ENCODE measurements around the gene FAM118A. TPM values are rescaled to one million over a fixed set of nuclear protein-coding genes. Genes with fewer than 3 reads are reported as not detected.
A peak's percentile ranks its signal among the peaks of the same experiment; 100 is the strongest.

Gene FAM118A
- total RNA-seq, 3 donors from 2014 or later, result 33.8 to 104 (median 55.4) TPM

DNA sequence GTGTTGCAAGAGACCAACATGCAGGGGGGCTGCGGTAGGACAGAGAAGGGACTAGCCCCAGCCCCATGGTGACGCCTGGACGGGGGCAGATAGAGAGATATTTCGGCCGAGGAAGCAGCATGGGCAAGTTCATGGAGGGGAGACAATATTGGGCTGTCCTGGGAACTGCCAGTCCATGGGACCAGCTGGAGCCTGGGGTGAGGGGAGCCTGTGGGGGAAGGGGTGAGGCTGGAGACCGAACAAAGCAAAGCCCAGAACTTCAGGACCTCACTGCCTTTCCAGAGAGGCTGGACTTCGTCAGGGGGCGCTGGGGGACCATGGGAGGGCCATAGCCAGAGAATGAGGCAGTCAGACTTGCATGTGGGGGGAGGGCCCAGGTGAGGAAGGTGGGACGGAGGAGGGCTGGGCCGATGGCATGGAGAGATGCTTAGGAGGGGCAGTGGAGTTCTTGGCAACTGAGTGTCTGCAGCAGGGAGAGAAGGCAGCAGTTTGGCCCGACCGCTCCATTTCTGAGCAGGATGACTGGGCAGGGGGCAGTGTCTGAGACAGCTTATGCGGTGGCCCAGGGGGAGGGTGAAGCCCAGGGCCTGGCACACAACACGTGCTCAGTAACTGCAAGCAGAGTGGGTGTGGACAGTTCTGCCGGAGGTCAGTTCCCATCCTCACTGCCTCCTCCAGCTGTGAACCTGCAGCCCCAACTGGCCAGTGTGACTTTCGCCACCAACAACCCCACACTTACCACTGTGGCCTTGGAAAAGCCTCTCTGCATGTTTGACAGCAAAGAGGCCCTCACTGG lies 24.3 kb upstream of the FAM118A start:
- H3K27me3 ChIP-seq, result no peaks in the 10 kb centered on the region
- TF ChIP-seq POLR2A (IDR thresholded peaks at IDR 0.05) (no peak), POLR2AphosphoS5 (IDR thresholded peaks at IDR 0.05) (no peak)
- TF ChIP-seq, protein P1, sequence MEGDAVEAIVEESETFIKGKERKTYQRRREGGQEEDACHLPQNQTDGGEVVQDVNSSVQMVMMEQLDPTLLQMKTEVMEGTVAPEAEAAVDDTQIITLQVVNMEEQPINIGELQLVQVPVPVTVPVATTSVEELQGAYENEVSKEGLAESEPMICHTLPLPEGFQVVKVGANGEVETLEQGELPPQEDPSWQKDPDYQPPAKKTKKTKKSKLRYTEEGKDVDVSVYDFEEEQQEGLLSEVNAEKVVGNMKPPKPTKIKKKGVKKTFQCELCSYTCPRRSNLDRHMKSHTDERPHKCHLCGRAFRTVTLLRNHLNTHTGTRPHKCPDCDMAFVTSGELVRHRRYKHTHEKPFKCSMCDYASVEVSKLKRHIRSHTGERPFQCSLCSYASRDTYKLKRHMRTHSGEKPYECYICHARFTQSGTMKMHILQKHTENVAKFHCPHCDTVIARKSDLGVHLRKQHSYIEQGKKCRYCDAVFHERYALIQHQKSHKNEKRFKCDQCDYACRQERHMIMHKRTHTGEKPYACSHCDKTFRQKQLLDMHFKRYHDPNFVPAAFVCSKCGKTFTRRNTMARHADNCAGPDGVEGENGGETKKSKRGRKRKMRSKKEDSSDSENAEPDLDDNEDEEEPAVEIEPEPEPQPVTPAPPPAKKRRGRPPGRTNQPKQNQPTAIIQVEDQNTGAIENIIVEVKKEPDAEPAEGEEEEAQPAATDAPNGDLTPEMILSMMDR (IDR thresholded peaks at IDR 0.05), result no peak
- intact Hi-C loops (cut with DNase I; ENCODE audit: low total_unique reads), result no loop called here
- no peak for DNase-seq (ENCODE audit: low spot score in 2 of 2)
- no peak overlapping the region for H3K27ac ChIP-seq
- peak overlapping the region; percentile 26 to 61 (median 27) for H3K4me3 ChIP-seq
- no peaks in the 10 kb centered on the region for H3K36me3 ChIP-seq
- no peaks in the 10 kb centered on the region for H3K9me3 ChIP-seq
- no peaks in the 10 kb centered on the region for H3K4me1 ChIP-seq

GRCh38 chr22:45286854-45287551 lies 22.7 kb upstream of the FAM118A start:
- TF ChIP-seq, protein P1 (IDR thresholded peaks at IDR 0.05), result no peak
- TF ChIP-seq POLR2AphosphoS5 (IDR thresholded peaks at IDR 0.05), result no peak
- no peak for TF ChIP-seq POLR2A (IDR thresholded peaks at IDR 0.05)
- DNase-seq (ENCODE audit: low spot score in 2 of 2), result no peak
- intact Hi-C loops (cut with DNase I; ENCODE audit: low total_unique reads), result no loop called here
- no peak overlapping the region for H3K27ac ChIP-seq
- H3K4me3 ChIP-seq, result no peak overlapping the region
- no peaks in the 10 kb centered on the region for H3K36me3 ChIP-seq
- H3K9me3 ChIP-seq, result no peaks in the 10 kb centered on the region
- H3K27me3 ChIP-seq, result no peaks in the 10 kb centered on the region
- H3K4me1 ChIP-seq, result no peaks in the 10 kb centered on the region

- H3K4me1 ChIP-seq, result no peaks in the 10 kb centered on the region
- intact Hi-C loops (cut with DNase I; ENCODE audit: low total_unique reads), result no loop called here
- H3K9me3 ChIP-seq, result no peaks in the 10 kb centered on the region
- H3K27ac ChIP-seq, result no peak overlapping the region
- no peak overlapping the region for H3K4me3 ChIP-seq
- TF ChIP-seq POLR2A (IDR thresholded peaks at IDR 0.05), result no peak
- TF ChIP-seq POLR2AphosphoS5 (IDR thresholded peaks at IDR 0.05), result no peak
- TF ChIP-seq, protein P1 (IDR thresholded peaks at IDR 0.05), result no peak
- no peaks in the 10 kb centered on the region for H3K27me3 ChIP-seq
- DNase-seq (ENCODE audit: low spot score in 2 of 2), result no peak
- no peaks in the 10 kb centered on the region for H3K36me3 ChIP-seq
Observed at GRCh38 chr22:45290410-45290936, 19.3 kb upstream of the FAM118A start.

GRCh38 chr22:45291061-45291930 lies 18.4 kb upstream of the FAM118A start:
- no peak overlapping the region for H3K4me3 ChIP-seq
- TF ChIP-seq, protein P1 (IDR thresholded peaks at IDR 0.05), result no peak
- TF ChIP-seq POLR2A (IDR thresholded peaks at IDR 0.05) (no peak), POLR2AphosphoS5 (IDR thresholded peaks at IDR 0.05) (no peak)
- H3K27ac ChIP-seq, result no peak overlapping the region
- H3K4me1 ChIP-seq, result no peaks in the 10 kb centered on the region
- DNase-seq (ENCODE audit: low spot score in 2 of 2), result no peak
- H3K27me3 ChIP-seq, result no peaks in the 10 kb centered on the region
- H3K36me3 ChIP-seq, result no peaks in the 10 kb centered on the region
- H3K9me3 ChIP-seq, result no peaks in the 10 kb centered on the region
- intact Hi-C loops (cut with DNase I; ENCODE audit: low total_unique reads), result no loop called here

All from breast epithelium (tissue), 4 donors.